ENCODE results near the gene ATM. TPM values are rescaled to one million over a fixed set of nuclear protein-coding genes. Genes with fewer than 3 reads are reported as not detected.

Gene ATM
- total RNA-seq, 2 experiments from 2014 or later = 84.3 to 113 TPM

DNA sequence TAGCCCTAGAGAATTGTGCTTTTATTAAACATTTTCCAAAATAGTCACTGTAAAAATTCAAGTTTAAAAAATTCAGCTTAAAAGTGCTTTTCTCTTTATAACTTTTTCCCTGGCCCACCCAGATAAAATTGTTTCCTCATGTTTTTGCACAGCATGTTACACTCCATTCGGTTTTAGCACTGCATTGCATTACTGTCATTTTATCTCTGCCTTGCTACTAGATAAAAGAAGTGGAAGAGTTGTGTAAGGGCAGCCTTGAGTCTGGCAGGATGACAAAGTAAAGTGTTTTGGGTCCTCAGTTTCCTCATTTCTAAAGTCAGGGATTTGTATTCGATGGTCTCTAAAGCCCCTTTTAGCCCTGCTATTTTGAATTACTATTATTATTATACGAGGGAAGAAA, 99.8 kb downstream of the ATM start:
- Mint-ChIP-seq H3K36me3 (peaks cover 35% of the 10 kb centered on the region), H3K9me3 (ENCODE audit: low read depth) (no peaks in the 10 kb centered on the region), H3K27ac (no peak overlapping the region), H3K27me3 (no peaks in the 10 kb centered on the region), H3K4me3 (no peak overlapping the region), H3K4me1 (no peaks in the 10 kb centered on the region)
- DNase-seq (no peak), ATAC-seq (no peak)
- CTCF ChIA-PET = no interaction called here

DNA sequence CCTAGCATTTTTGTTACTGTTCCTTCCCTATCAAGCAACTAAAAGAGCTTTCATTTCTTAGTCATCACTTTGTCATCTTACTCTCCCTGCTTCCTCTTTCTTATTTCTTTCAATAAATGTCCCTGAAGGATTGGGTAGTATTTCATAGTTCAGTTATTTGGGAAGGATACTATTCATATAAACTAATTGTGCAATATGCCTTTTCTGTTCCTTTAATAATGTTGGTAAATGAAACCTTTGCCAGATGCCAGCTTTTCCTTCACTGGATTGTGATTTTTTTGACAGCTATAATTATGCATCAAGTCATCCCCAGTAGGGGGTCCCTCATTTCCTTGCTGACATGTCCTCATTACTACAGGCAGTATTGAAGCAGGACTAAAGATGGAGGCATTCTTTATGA, 101.7 kb downstream of the ATM start:
- peaks cover 42% of the 10 kb centered on the region for H3K36me3 Mint-ChIP-seq
- H3K4me3 Mint-ChIP-seq = no peak overlapping the region
- no peaks in the 10 kb centered on the region for H3K27me3 Mint-ChIP-seq
- no peak for DNase-seq
- ATAC-seq = no peak
- H3K27ac Mint-ChIP-seq = no peak overlapping the region
- CTCF ChIA-PET = no interaction called here
- H3K9me3 Mint-ChIP-seq (ENCODE audit: low read depth) = no peaks in the 10 kb centered on the region
- no peaks in the 10 kb centered on the region for H3K4me1 Mint-ChIP-seq

DNA sequence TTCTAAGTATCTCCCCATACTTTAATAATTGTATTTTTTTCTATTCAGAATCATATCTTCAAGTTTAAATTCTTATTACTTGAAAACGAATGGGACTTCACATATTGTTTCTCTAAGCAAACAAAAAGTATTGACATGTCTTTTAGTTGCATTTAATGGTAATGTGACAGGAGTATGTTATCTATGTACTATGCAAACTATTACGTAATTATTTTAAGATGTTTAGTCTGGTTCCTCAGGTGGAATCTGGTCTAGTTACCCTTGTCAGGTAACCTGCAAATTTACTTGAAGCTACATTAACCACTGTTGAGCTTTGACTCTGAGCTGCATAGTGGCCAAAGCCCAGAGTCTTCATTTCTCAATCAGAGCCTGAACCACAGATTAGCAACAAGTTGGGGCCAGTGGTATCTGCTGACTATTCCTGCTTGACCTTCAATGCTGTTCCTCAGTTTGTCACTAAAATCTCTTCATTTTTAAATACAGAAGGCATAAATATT, 110.6 kb downstream of the ATM start:
- Mint-ChIP-seq H3K9me3 (ENCODE audit: low read depth) (no peaks in the 10 kb centered on the region), H3K4me1 (no peaks in the 10 kb centered on the region), H3K36me3 (peaks cover 47% of the 10 kb centered on the region), H3K27me3 (no peaks in the 10 kb centered on the region), H3K27ac (no peak overlapping the region), H3K4me3 (no peak overlapping the region)
- CTCF ChIA-PET = no interaction called here
- ATAC-seq (no peak), DNase-seq (no peak)

DNA sequence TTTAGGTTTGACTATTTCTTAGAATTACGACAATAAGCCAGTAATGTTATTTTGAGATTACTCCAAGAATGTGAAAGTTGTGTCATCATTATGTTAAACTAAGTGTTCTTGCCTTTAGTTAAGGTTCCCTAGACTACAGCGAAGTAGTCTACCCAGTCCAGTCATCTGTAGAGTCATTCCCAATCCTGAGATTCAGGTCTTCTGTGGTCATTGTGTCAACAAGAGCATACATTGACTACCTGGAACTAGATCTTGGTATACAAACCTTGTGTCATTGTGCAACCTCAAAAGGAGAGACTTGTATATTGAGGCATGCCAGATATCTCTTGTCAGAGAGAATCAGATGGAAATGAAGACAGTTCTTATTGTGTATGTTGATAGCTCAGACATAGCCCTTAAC, 115.9 kb downstream of the ATM start:
- H3K9me3 Mint-ChIP-seq (ENCODE audit: low read depth) = no peaks in the 10 kb centered on the region
- no peak overlapping the region for H3K27ac Mint-ChIP-seq
- CTCF ChIA-PET = interaction anchor here (1.5 kb wide), 1 partner anchor 33 kb away, joined by 4 read pairs; no protein-coding TSS in a partner anchor
- H3K4me1 Mint-ChIP-seq = peaks cover 2% of the 10 kb centered on the region
- DNase-seq (no peak), ATAC-seq (no peak)
- no peak overlapping the region for H3K4me3 Mint-ChIP-seq
- H3K36me3 Mint-ChIP-seq = peaks cover 25% of the 10 kb centered on the region
- H3K27me3 Mint-ChIP-seq = no peaks in the 10 kb centered on the region

- H3K4me1 Mint-ChIP-seq = peaks cover 12% of the 10 kb centered on the region
These were observed 118.1 kb downstream of the ATM start for GRCh38 chr11:108340973-108341372.

DNA sequence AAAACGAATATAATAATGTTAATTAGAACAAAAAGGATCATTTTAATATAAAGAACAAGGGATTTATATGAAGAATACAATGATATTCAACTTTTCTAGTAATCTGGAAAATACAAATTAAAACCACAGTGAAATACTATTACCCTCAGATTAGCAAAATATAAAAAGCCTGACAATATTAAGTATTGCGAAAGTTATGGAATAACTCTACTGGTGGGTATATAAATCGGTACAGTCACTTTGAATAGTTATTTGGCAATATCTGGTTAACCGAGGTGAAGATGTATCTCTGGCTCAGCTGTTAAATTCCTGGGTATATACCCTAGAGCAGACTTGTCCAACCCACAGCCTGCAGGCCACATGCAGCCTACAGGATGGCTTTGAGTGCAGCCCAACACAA, 118.8 kb downstream of the ATM start:
- ATAC-seq = no peak
- no peak for DNase-seq
- no peak overlapping the region for H3K27ac Mint-ChIP-seq
- H3K9me3 Mint-ChIP-seq (ENCODE audit: low read depth) = no peaks in the 10 kb centered on the region
- H3K27me3 Mint-ChIP-seq = no peaks in the 10 kb centered on the region
- no peak overlapping the region for H3K4me3 Mint-ChIP-seq
- CTCF ChIA-PET = no interaction called here
- peaks cover 18% of the 10 kb centered on the region for H3K36me3 Mint-ChIP-seq
- H3K4me1 Mint-ChIP-seq = peaks cover 12% of the 10 kb centered on the region

More at GRCh38 chr11:108340973-108341372, 118.1 kb downstream of the ATM start:
- no peak overlapping the region for H3K4me3 Mint-ChIP-seq
- ATAC-seq (no peak), DNase-seq (no peak)
- no peaks in the 10 kb centered on the region for H3K27me3 Mint-ChIP-seq
- CTCF ChIA-PET = no interaction called here
- H3K36me3 Mint-ChIP-seq = peaks cover 19% of the 10 kb centered on the region
- no peak overlapping the region for H3K27ac Mint-ChIP-seq
- no peaks in the 10 kb centered on the region for H3K9me3 Mint-ChIP-seq (ENCODE audit: low read depth)

GRCh38 chr11:108343714-108344113, 120.8 kb downstream of the ATM start:
- no peaks in the 10 kb centered on the region for H3K27me3 Mint-ChIP-seq
- peaks cover 16% of the 10 kb centered on the region for H3K36me3 Mint-ChIP-seq
- H3K4me1 Mint-ChIP-seq = peaks cover 12% of the 10 kb centered on the region
- CTCF ChIA-PET = no interaction called here
- no peak overlapping the region for H3K4me3 Mint-ChIP-seq
- no peaks in the 10 kb centered on the region for H3K9me3 Mint-ChIP-seq (ENCODE audit: low read depth)
- H3K27ac Mint-ChIP-seq = no peak overlapping the region
- DNase-seq (no peak), ATAC-seq (no peak)

DNA sequence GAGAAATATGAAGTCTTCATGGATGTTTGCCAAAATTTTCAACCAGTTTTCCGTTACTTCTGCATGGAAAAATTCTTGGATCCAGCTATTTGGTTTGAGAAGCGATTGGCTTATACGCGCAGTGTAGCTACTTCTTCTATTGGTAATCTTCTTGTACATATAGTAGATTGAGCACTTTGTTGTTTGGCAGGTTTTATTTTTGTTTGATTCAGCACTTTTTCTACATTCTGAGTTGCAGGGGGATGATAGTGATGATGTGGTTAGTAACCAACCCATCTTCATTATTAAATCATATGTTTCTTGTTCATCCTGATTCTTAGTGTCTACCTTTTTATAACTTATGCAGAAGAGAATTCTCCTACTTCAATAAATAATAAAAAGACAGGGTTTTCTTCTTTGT, 122.9 kb downstream of the ATM start:
- H3K27ac Mint-ChIP-seq = no peak overlapping the region
- CTCF ChIA-PET = no interaction called here
- DNase-seq (no peak), ATAC-seq (no peak)
- no peaks in the 10 kb centered on the region for H3K27me3 Mint-ChIP-seq
- H3K4me3 Mint-ChIP-seq = no peak overlapping the region
- H3K36me3 Mint-ChIP-seq = peaks cover 24% of the 10 kb centered on the region
- no peaks in the 10 kb centered on the region for H3K9me3 Mint-ChIP-seq (ENCODE audit: low read depth)
- peaks cover 12% of the 10 kb centered on the region for H3K4me1 Mint-ChIP-seq

DNA sequence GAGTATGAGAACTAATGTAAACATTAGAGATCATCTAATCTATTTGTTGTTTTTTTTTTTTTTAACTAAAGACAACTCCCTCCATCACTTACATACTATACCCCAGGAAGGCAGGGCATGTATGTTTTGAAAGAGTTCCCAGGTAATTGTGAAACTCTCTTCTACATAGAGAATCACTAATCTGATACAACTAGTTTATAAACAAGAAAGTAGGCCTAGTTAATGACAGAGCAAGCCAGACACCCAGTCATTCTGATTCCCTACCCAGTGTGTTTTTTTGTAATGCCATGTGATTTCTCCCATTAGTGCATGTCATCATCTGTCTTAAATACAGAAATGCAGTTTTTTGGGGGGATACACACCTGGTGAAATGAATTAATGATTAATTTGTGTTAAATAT, 123.6 kb downstream of the ATM start:
- Mint-ChIP-seq H3K36me3 (peaks cover 24% of the 10 kb centered on the region), H3K27me3 (no peaks in the 10 kb centered on the region), H3K27ac (no peak overlapping the region), H3K4me1 (peaks cover 10% of the 10 kb centered on the region), H3K9me3 (ENCODE audit: low read depth) (no peaks in the 10 kb centered on the region), H3K4me3 (no peak overlapping the region)
- CTCF ChIA-PET = no interaction called here
- DNase-seq (no peak), ATAC-seq (no peak)

- no peak for DNase-seq
- no peaks in the 10 kb centered on the region for H3K9me3 Mint-ChIP-seq (ENCODE audit: low read depth)
- H3K4me3 Mint-ChIP-seq = no peak overlapping the region
- no peaks in the 10 kb centered on the region for H3K4me1 Mint-ChIP-seq
- H3K36me3 Mint-ChIP-seq = peaks cover 40% of the 10 kb centered on the region
- no peaks in the 10 kb centered on the region for H3K27me3 Mint-ChIP-seq
- H3K27ac Mint-ChIP-seq = no peak overlapping the region
- ATAC-seq = no peak
- CTCF ChIA-PET = no interaction called here
These were observed 128.6 kb downstream of the ATM start for GRCh38 chr11:108351468-108351867.

DNA sequence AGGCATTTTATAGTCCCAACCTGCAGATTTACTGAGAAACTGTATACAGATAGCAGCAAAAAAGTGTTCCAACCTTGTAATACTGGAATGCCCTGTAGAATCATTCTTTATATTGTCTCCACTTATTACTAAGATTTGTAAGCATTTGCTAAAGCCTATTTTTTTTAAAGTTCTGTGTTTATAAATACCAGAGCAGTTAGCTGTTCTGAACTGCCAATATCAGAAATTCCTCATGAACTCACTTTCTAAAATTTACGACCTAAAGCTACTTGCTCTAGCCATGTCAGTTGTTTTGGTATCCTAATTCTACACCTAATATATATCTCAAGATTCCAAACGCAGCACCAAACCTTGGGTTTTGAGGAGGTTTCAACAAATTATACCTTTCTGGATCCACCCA, 141.3 kb downstream of the ATM start:
- Mint-ChIP-seq H3K4me3 (no peak overlapping the region), H3K27me3 (no peaks in the 10 kb centered on the region), H3K36me3 (peaks cover 22% of the 10 kb centered on the region), H3K9me3 (ENCODE audit: low read depth) (peaks cover 1% of the 10 kb centered on the region), H3K27ac (no peak overlapping the region), H3K4me1 (no peaks in the 10 kb centered on the region)
- no peak for ATAC-seq
- DNase-seq = no peak
- CTCF ChIA-PET = no interaction called here

DNA sequence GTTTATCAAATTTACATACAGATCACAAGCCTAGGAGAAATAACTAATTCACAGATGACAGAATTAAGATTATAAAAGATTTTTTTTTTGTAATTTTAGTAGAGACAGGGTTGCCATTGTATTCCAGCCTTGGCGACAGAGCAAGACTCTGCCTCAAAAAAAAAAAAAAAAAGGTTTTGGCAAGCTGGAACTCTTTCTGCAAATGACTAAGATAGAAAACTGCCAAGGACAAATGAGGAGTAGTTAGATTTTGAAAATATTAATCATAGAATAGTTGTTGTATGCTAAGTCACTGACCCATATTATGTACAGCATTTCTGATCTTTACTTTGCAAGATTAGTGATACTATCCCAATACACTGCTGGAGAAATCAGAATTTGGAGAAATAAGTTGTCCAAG, 145.3 kb downstream of the ATM start:
- DNase-seq (no peak), ATAC-seq (no peak)
- Mint-ChIP-seq H3K27me3 (no peaks in the 10 kb centered on the region), H3K36me3 (peaks cover 33% of the 10 kb centered on the region), H3K4me1 (no peaks in the 10 kb centered on the region), H3K27ac (no peak overlapping the region), H3K4me3 (no peak overlapping the region), H3K9me3 (ENCODE audit: low read depth) (peaks cover 2% of the 10 kb centered on the region)
- CTCF ChIA-PET = no interaction called here

DNA sequence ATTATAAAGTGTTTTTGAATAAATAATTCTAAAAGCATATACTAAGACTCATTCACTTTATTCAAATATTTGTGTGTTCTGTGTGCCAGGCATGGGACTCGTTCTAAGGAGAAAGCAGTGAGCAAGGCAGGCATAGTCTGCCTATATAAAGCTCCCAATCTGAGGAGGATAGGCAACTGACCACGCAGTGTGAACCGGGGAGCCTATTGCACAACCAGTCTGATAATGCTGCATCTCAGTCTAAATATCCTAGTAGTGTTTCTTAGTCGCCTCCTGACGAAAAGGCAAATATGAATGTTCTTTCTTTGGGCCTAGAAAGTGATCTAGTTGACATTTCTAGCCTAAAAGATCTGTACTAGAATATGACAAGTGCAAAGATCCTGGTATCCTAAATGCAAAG, 146.2 kb downstream of the ATM start:
- no peaks in the 10 kb centered on the region for H3K4me1 Mint-ChIP-seq
- CTCF ChIA-PET = no interaction called here
- DNase-seq (no peak), ATAC-seq (no peak)
- peaks cover 33% of the 10 kb centered on the region for H3K36me3 Mint-ChIP-seq
- H3K4me3 Mint-ChIP-seq = no peak overlapping the region
- no peaks in the 10 kb centered on the region for H3K27me3 Mint-ChIP-seq
- H3K9me3 Mint-ChIP-seq (ENCODE audit: low read depth) = peaks cover 6% of the 10 kb centered on the region
- no peak overlapping the region for H3K27ac Mint-ChIP-seq

DNA sequence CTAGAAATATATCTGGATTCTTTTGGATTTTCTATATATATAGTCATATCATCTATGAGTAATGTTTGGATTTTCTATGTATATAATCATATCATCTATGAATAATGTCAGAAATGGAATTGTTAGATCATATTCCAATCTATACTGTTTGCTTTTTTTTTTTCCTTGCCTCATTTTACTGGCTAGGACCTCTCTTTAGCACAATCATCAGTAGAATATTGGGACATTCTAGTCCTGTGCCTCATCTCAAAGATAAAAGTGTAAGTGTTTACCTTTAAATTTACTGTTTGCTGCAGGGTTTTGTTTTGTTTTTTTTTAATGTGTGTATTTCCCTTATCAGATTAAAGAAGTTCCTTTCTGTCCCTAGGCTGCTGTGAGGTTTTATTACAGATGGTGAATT, 147.4 kb downstream of the ATM start:
- ATAC-seq (no peak), DNase-seq (no peak)
- CTCF ChIA-PET = no interaction called here
- Mint-ChIP-seq H3K4me1 (no peaks in the 10 kb centered on the region), H3K36me3 (peaks cover 25% of the 10 kb centered on the region), H3K27ac (no peak overlapping the region), H3K27me3 (no peaks in the 10 kb centered on the region), H3K4me3 (no peak overlapping the region), H3K9me3 (ENCODE audit: low read depth) (peaks cover 6% of the 10 kb centered on the region)

GRCh38 chr11:108370990-108371389, 148.1 kb downstream of the ATM start:
- ATAC-seq (no peak), DNase-seq (no peak)
- H3K9me3 Mint-ChIP-seq (ENCODE audit: low read depth) = peaks cover 6% of the 10 kb centered on the region
- no peak overlapping the region for H3K27ac Mint-ChIP-seq
- CTCF ChIA-PET = interaction anchor here (1.5 kb wide), 1 partner anchor 32 kb away, joined by 4 read pairs; no protein-coding TSS in a partner anchor
- H3K4me1 Mint-ChIP-seq = no peaks in the 10 kb centered on the region
- H3K27me3 Mint-ChIP-seq = no peaks in the 10 kb centered on the region
- H3K36me3 Mint-ChIP-seq = peaks cover 21% of the 10 kb centered on the region
- no peak overlapping the region for H3K4me3 Mint-ChIP-seq

All from activated CD8-positive, alpha-beta memory T cell treated with anti-CD3 and anti-CD28 coated beads, Interleukin-2, amount 10 ng/mL, durations not matched to agents 7 days and 5 days (primary cell).